Measurements from ENCODE around the gene ASIC2.

DNA sequence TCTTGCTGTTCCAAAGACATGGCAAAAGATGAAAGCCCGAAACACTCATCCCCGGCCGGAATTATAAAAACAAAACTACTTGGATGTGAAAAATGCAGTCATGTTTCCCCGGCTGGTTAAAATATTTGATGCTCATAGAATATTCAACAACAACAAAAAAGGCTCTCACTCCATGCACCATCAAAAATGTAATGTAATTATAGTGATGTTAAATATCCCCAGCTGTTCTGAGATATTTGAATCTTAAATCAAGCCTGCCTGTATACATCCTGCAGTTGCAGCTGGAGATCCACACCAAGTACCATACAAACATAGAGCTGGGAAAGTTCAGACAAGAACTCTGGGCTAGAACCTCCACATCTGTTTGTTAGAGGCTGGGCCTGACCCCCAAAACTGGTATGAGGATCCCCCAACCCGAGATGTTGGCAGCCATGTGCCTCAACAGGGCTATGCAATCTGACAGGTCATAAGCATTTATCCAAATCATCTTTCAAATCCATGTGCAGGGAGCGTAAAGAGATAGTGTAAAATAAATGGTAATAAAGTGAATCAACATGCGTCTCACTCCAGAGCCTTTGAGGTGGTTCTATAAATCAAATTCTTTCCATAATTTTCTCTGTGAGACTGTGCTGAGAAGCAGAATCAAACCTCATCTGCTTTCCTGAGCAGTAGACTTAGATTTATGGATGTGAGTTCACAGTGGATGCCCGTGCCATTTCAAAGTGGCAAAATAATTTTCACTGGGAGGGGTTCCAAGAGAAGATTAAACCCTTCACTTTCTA lies 12.7 kb downstream of the ASIC2 start:
- TF ChIP-seq CTCF (IDR thresholded peaks at IDR 0.05; ENCODE audit: low read length) = no peak
- TF ChIP-seq EZH2 (IDR thresholded peaks at IDR 0.05; ENCODE audit: borderline replicate concordance, low read length) = no peak

All from OCI-LY1 (cell line).